GM19035 (cell line): ENCODE data around the gene ABHD10.

Experiments
- ATAC-seq: cut with Tn5 transposase; IDR thresholded peaks from one replicate; pipeline ENCODE4 v1.9.1; 2021; ENCODE audit not compliant: unreplicated experiment

The ABHD10 gene

GRCh38 chr3:111978583-111979433 lies at the start of gene ABHD10:
Gene ABHD10 (plus strand): TSS chr3:111979026. CDS start chr3:111979062, 36 bp downstream.
- peak; percentile 96 for ATAC-seq

GRCh38 chr3:111929484-111929883 lies 49.3 kb upstream of the ABHD10 start:
- ATAC-seq: no peak

GRCh38 chr3:111932946-111933345 lies 45.9 kb upstream of the ABHD10 start:
- no peak for ATAC-seq

GRCh38 chr3:111936191-111936841 lies 42.5 kb upstream of the ABHD10 start:
- ATAC-seq: no peak

DNA sequence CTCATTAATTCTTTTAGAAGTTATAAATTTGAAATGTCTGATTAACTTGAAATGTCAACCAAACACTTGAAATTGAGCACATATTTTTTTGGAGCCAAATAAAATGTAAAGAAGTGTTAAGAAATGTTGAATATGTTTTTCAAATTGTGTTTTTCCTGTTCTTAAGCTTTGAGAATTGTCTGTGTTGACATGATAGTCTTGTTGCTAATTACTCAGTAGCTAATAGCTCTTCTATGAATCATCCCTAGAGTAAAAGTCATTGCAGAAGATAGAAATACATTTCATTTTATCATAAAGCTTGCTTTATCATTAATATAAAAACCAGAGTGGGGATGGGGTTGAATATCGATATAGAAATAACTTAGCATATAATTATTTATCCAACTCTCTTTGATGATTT lies 41.9 kb upstream of the ABHD10 start:
- ATAC-seq: no peak

GRCh38 chr3:111937871-111938270 lies 41.0 kb upstream of the ABHD10 start:
- ATAC-seq: no peak

DNA sequence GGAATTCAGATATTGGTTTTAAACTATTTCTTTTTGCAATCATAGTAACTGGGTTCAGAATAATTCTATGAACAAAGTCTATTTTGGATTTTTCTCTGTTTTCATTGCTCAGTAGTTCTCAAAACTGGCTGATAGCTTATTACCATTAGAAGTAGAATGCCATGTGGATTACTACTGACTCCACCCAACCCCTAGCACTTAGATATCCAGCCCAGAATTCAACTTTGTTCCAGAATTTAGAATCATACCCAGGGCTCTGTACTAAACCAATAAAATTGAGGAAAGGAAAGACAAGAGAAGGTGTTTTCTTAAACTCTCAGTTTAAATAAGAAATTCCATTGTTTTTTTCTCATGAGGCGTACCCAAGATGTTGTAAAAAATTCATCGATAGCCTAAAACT lies 39.0 kb upstream of the ABHD10 start:
- no peak for ATAC-seq

DNA sequence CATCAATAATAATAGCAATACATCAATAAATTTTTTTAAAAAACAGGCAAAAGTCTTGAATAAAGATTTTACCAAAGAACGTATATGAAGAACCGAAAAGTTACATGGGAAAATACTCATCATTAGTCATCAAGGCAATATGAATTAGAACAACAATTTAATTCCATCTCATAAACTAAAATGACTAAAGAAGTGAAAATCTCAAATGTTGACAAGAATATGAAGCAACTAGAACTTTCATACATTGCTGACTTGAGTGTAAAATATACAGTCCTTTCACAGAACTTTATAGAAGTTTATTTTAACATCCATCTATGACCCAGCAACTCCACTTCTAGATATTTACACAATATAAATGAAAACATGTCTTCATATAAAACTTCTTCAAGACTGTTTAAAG lies 35.3 kb upstream of the ABHD10 start:
- no peak for ATAC-seq

DNA sequence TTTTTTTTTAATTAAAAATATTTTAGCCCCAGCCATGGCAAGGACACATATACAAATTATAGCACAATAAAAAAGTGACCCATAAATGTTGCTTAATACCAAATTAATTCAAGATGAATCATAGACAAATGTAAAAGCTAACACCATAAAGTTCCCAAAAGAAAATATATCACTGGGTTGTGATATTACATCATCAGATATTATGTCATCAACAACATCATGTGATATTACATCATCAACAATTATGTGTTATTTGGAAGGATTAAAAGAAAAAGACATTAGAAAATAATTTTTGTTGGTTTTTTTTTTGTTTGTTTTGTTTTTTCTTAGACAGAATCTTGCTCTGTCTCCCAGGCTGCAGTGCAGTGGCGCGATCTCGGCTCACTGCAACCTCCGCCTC lies 34.5 kb upstream of the ABHD10 start:
- no peak for ATAC-seq

GRCh38 chr3:111947231-111947630 lies 31.6 kb upstream of the ABHD10 start:
- no peak for ATAC-seq

- ATAC-seq: no peak
Observed at GRCh38 chr3:111948786-111949185, 30.0 kb upstream of the ABHD10 start.

GRCh38 chr3:111949712-111950111 lies 29.1 kb upstream of the ABHD10 start:
- ATAC-seq: no peak

GRCh38 chr3:111951032-111951431 lies 27.8 kb upstream of the ABHD10 start:
- no peak for ATAC-seq

GRCh38 chr3:111952086-111952485 lies 26.7 kb upstream of the ABHD10 start:
- ATAC-seq: no peak

DNA sequence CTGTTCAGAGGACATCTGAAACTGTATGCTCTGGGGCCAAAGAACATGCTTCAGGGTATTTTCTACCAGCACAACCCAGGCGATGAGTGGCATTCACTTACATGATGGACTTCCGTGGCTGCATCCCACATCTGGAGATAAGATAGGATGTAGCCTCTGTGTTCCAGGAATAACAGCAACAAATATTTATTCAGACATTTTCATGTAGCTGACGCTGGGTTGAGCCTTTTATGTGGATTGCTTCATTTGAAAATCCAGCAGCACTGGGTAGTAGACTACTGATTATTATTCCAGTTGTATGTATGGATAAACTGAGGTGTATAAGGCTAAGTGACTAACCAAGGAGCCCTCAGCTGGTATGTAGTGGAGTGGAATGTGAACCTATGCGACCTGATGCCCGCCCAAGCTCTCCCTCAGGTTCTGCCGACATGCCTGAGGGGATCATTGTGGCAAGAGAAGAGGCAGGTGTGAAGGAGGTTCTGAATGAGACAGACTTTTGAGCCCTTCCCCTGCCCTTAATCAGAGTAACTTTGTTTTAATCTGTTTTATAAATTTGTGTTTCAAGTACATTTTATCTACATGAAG lies 25.9 kb upstream of the ABHD10 start:
- no peak for ATAC-seq

DNA sequence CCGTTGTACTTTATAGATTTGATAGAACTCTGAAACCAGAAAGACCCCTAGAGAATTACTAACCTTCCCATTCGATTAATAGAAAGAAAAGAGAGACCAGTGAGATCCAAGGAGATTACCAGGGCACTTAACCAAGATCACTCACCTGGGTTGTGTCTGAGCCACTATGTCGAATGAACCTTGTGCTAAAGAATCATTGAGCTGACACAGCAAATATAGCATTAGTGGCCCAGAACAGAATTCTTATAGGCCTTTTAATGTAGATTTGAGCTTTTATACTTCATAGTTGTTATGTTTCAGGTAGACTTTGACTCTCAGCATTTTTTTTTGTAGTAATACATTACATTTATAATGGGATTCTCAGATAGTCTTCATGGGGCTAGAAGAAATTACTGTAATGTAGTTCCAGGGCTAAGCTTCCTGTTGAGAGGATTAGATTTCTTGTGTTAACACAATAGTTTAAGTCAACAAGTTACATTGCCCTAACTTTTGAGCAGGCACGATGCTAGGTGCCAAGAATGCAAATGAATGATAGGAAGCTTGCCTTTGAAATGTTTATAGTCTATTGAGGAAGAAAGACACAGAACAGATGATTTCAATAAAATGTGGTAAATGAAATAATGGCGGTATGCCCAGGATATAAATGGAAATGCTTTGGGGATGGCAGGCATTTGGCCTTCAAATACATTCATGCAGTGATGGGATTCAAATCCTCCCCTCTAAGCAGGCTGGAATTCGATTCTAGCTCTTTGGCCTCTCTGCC lies 24.4 kb upstream of the ABHD10 start:
- no peak for ATAC-seq

DNA sequence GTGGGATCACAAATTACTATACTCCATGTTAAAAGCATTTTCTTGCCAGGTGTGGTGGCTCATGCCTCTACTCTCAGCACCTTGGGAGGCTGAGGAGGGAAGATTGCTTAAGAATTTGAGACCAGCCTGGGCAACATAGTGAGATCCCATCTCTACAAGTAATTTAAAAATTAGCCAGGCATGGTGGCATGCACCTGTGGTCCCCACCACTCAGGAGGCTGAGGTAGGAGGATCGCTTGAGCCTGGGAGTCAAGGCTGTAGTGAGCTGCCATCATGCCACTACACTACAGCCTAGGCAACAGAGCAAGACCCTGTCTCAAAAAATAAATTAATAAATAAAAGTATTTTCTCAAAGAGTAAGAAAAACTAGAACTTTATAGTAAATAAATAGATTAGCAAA lies 22.9 kb upstream of the ABHD10 start:
- no peak for ATAC-seq

DNA sequence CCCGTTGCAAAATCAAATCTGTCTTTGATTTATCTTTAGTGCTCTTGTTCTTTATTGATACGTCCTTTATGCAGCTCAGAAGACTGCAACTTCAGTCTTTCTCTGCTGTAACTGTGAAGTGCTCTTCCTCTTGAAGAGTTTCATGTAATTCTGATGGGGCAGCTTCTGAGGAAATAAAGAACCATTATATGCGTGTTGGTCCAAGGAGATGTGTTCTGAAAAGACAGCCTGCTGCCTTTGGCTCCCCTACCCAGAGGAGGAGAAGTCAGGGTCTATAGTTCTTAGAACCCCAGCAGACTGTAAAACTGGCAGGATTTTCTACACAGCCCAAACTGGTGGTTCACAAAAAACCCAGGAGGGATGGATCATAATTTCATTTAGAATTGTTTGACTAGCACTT lies 22.4 kb upstream of the ABHD10 start:
- no peak for ATAC-seq

DNA sequence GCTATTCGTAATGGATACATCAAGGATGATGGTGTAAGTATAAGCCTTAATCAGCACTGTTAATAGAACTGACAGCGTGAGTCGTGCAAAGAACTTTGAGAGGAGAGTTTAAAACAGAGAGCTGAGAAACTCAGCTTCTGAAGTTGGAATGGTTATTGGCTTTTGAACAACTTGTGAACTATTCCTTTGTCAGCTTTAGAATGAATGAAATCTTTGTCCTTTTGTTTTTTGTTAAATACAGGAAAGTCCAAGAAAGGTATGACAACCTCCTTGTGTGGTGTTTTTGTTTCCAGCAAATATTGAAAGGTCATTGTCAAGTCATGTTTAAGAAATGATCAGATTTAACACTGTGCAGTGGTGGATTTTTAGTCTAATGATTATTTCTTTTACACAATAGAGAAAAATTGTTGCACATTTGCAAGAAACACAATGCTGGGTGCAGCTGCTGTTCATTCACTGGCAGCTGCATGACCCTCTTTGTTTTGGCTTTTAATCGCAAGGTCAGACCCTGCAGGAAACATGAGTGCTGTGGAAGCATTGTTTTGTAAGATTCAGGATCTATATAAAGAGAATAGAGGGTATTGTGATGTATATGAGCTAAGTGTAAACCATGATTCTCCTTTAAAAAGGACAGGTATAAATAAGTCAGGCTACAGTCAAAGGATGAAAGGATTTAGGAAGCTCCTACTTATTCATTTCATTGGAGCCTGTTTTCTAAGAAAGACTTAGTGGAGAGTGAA lies 21.7 kb upstream of the ABHD10 start:
- ATAC-seq: no peak

DNA sequence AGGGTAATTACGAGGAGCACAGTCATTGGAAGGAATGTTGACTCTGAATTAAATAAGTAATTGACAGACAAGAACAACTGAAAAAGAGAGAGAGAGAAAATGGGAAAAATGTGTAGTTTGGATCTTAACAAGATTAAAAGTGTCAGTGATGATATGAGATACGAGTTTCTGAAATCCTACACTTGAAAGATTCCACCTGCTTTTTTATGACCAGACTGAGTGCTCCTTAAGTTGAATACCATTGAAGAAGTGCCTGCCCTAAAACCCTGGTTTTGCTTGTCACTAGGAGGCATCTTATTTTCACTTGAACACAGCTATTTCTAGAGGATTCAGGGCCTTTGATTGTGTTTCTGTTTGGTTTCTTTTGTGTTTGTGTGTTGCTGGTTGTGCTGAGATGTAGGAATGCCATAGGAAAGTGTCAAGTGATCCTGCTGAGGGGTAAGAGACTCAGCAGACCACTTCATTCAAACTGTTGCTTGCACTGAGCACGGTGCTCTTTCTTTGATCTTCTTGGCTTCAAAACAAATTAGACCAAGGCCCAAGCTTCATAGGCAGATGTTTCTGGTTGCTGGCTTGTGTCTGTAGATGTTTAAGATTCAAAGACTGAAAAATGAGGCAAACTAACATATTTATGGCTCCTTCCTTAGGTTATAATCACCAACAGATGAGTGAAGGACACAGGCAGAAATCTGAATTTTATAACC lies 17.2 kb upstream of the ABHD10 start:
- no peak for ATAC-seq
